AG04449 (cell line): Measurements from ENCODE around the gene R3HDM2.

Source experiments
- CTCF ChIA-PET: fragments of 350-600 bp; formaldehyde crosslinking; extraction: SDS; loops from one replicate; lab custom pipeline; 2021; ENCODE audit warnings: antibody characterized with exemption; lab: Yijun Ruan, JAX
- POLR2A ChIA-PET: fragments of 400-600, 350-600 bp; formaldehyde crosslinking; extraction: SDS; loops from one replicate; lab custom pipeline; 2020; ENCODE audit warnings: antibody characterized with exemption, inconsistent platforms; lab: Yijun Ruan, JAX
- DNase-seq: peaks from one replicate; pipeline ENCODE4 v3.0.0-alpha.2; 2010; ENCODE audit warnings: low read depth, low spot score
- H3K4me3 ChIP-seq: 2 replicates; pipeline ENCODE4 v1.5.1; 2011; ENCODE audit warnings: low read depth, mild to moderate bottlenecking, control low read depth, low read length
- CTCF ChIP-seq: IDR thresholded peaks from one replicate; pipeline ENCODE4 v1.5.1; 2011; ENCODE audit warnings: mild to moderate bottlenecking, moderate library complexity, low read length, control low read depth, inconsistent platforms; ENCODE audit not compliant: insufficient read depth; ENCODE audit errors: missing control alignments

The R3HDM2 gene

GRCh38 chr12:57473392-57473791 is 42.5 kb upstream of the R3HDM2 start:
- no peak for TF ChIP-seq CTCF
- CTCF ChIA-PET: interaction anchor here (2.1 to 20.7 kb wide), 2 partner anchors 12 to 19 kb away, joined by 7 to 321 read pairs; partner anchors contain the start of genes GLI1 and INHBE
- POLR2A ChIA-PET: no interaction called here
- DNase-seq: no peak
- H3K4me3 ChIP-seq: no peak overlapping the region

- POLR2A ChIA-PET: interaction anchor here (1.9 kb wide), 1 partner anchor 9 kb away, joined by 4 read pairs; no protein-coding TSS in a partner anchor
- no peak for TF ChIP-seq CTCF
- CTCF ChIA-PET: interaction anchor here (0.9 to 20.7 kb wide), 3 partner anchors 10 to 229 kb away, joined by 3 to 321 read pairs (median 7); partner anchors contain the start of gene GLI1
- DNase-seq: no peak
- H3K4me3 ChIP-seq: no peak overlapping the region
Observed at GRCh38 chr12:57472391-57472790, 41.5 kb upstream of the R3HDM2 start.

- TF ChIP-seq CTCF: no peak
- CTCF ChIA-PET: interaction anchor here (0.9 to 20.7 kb wide), 3 partner anchors 10 to 228 kb away, joined by 3 to 321 read pairs (median 7); partner anchors contain the start of gene GLI1
- POLR2A ChIA-PET: interaction anchor here (0.5 to 1.9 kb wide), 2 partner anchors 9 to 101 kb away, joined by 3 to 4 read pairs; no protein-coding TSS in a partner anchor
Observed at GRCh38 chr12:57471661-57472060, 40.8 kb upstream of the R3HDM2 start.

GRCh38 chr12:57470970-57471656 is 40.3 kb upstream of the R3HDM2 start:
- TF ChIP-seq CTCF: no peak
- POLR2A ChIA-PET: interaction anchor here (0.5 to 1.9 kb wide), 2 partner anchors 8 to 100 kb away, joined by 3 to 4 read pairs; no protein-coding TSS in a partner anchor
- H3K4me3 ChIP-seq: no peak overlapping the region
- CTCF ChIA-PET: interaction anchor here (0.9 to 20.7 kb wide), 4 partner anchors 9 to 228 kb away, joined by 3 to 321 read pairs (median 11); partner anchors contain the start of genes GLI1 and INHBE
- no peak for DNase-seq

More at GRCh38 chr12:57471661-57472060, 40.8 kb upstream of the R3HDM2 start:
- no peak overlapping the region for H3K4me3 ChIP-seq
- DNase-seq: no peak

- no peak overlapping the region for H3K4me3 ChIP-seq
- CTCF ChIA-PET: interaction anchor here (0.6 to 20.7 kb wide), 4 partner anchors 9 to 91 kb away, joined by 3 to 321 read pairs (median 11); partner anchors contain the start of genes GLI1 and INHBE
- DNase-seq: no peak
- POLR2A ChIA-PET: no interaction called here
- TF ChIP-seq CTCF: no peak
Observed at GRCh38 chr12:57470286-57470969, 39.6 kb upstream of the R3HDM2 start.
